GM19099 (cell line): Measurements from ENCODE around the gene KPNB1.

Experiments used
- POLR2A ChIP-seq: IDR thresholded peaks from 3 replicates; pipeline ENCODE4 v1.6.1; 2011; ENCODE audit warnings: low read depth; ENCODE audit not compliant: insufficient read length; ENCODE audit errors: extremely low read depth

The KPNB1 gene

GRCh38 chr17:47660064-47660492 lies 10.4 kb downstream of the KPNB1 start:
- TF ChIP-seq POLR2A: no peak

DNA sequence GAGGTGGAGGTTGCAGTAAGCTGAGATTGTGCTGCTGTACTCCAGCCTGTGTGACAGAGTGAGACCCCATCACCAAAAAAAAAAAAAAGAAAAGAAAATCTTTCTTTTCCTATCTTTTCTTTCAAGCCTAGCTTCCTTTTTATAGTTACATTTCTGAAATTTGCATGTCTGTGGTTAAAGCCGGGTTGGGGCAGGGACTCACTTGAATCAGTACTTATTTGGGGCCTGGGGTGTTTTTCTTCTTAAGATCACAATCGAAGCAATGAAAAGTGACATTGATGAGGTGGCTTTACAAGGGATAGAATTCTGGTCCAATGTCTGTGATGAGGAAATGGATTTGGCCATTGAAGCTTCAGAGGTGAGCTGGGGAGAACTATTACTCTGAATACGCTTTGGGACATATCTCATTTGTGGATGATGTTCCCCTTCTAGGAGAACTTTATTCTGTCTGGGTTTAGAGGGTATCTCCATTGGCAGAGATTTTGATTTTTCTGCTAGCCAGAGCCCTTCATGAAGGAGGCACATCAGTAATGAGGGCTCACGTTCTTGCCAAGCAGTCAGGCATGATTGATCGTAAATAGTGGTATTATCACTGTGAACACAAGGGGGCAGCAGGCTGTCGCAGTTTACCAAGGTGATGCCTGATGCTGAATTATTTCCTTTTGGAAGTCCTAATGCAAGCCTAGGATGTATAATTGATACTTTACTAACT lies 14.3 kb downstream of the KPNB1 start:
- no peak for TF ChIP-seq POLR2A

GRCh38 chr17:47664624-47664941 lies 14.9 kb downstream of the KPNB1 start:
- TF ChIP-seq POLR2A: no peak

GRCh38 chr17:47665655-47666054 lies 15.9 kb downstream of the KPNB1 start:
- TF ChIP-seq POLR2A: no peak

DNA sequence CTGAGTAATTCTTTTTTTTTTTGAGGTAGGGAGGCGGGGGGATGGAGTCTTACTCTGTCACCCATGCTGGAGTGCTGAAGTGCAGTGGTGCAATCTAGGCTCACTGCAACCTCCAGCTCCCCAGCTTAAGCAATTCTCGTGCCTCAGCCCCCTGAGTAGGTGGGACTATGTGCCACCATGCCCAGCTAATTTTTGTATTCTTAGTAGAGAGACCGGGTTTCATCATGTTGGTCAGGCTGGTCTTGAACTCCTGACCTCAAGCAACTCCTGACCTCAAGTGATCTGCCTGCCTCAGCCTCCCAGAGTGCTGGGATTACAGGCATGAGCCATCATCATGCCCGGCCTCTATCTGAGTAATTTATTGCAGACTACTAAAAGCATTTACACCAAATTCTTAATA lies 19.4 kb downstream of the KPNB1 start:
- no peak for TF ChIP-seq POLR2A

DNA sequence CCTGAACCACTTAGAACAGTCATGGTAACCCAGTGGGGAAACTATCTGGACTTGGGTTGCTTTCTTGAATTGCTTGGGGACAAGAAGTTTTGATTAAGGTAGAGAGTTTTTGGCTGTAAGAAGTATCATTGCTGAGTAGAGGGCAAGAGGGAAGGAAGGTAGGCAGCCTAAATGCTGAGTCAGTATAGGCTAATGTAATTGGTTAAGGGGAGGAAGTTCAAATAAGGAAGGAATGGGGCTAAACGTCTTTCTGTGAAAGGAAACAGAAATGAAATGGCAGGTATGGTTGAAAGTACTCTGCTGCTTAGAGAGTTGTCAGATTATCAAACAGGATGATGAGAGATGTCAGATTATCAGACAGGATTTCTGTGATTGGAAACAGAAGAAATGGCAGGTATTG lies 20.3 kb downstream of the KPNB1 start:
- no peak for TF ChIP-seq POLR2A

GRCh38 chr17:47674499-47674898 lies 24.8 kb downstream of the KPNB1 start:
- TF ChIP-seq POLR2A: no peak

GRCh38 chr17:47675380-47676198 lies 25.9 kb downstream of the KPNB1 start:
- no peak for TF ChIP-seq POLR2A

GRCh38 chr17:47676199-47676472 lies 26.4 kb downstream of the KPNB1 start:
- no peak for TF ChIP-seq POLR2A

- TF ChIP-seq POLR2A: no peak
These were observed 26.9 kb downstream of the KPNB1 start for GRCh38 chr17:47676510-47677165.

DNA sequence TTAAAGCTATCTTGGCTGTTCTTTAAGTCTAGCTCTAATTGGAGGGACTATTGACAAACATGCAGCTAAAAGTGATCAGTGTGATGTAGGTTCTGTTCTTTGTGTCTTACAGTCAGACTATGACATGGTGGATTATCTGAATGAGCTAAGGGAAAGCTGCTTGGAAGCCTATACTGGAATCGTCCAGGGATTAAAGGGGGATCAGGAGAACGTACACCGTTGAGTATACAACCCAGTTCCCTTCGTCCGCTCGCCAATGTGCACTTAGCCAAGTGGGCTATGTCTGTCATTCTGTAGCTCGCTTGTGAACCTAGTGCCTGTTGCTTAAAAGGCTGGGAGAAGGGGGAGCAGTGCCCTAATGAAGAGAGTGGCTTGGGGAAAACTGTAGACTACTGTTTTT lies 28.5 kb downstream of the KPNB1 start:
- TF ChIP-seq POLR2A: no peak

GRCh38 chr17:47682138-47682537 lies 32.4 kb downstream of the KPNB1 start:
- no peak for TF ChIP-seq POLR2A

DNA sequence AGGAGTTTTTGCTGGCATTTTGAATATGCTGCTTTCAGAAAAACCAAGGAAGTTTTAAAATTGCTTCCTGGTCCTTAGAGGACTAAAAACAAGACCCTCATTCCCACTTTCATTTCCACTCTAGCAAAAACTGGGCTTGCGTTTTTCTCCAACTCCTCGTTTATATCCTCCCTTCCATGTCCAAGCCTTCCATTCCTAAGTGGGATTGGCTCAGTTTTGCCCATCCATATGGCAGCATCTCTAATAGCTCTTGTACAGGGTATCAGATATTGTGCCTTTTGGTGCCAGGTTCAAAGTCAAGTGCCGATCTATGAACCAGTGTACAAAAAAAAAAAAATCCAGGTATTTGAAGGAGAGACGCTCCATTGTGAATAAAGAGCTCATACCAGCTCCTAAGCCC lies 34.3 kb downstream of the KPNB1 start:
- TF ChIP-seq POLR2A: no peak

GRCh38 chr17:47684535-47685193 lies 34.9 kb downstream of the KPNB1 start:
- no peak for TF ChIP-seq POLR2A

- no peak for TF ChIP-seq POLR2A
These were observed 36.0 kb downstream of the KPNB1 start for GRCh38 chr17:47685556-47686275.
